ENCODE results near the gene NOBOX. TPM values are rescaled to one million over a fixed set of nuclear protein-coding genes. Genes with fewer than 3 reads are reported as not detected.

NOBOX gene
- total RNA-seq, 1 donor from 2014 or later: not detected

DNA sequence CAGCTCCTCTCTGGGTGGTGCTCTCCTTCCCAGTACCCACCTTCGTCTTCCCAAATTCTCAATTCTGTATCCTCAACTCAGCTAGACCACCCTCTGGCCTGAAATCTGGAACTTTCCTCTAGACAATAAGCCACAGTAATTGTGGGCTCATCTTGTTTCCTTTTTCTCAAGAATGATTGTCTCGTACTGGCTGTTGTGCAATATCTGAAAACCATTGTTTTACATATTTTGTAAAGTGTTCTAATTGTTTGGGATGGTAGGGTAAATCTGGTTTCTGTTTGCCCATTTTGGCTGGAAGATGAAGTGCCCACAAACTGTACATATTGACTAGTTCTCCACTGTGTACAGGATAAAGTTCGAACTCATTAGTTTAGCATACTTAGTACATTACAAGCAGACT is 11.3 kb upstream of the NOBOX start:
- intact Hi-C loops (cut with DNase I): no loop called here

DNA sequence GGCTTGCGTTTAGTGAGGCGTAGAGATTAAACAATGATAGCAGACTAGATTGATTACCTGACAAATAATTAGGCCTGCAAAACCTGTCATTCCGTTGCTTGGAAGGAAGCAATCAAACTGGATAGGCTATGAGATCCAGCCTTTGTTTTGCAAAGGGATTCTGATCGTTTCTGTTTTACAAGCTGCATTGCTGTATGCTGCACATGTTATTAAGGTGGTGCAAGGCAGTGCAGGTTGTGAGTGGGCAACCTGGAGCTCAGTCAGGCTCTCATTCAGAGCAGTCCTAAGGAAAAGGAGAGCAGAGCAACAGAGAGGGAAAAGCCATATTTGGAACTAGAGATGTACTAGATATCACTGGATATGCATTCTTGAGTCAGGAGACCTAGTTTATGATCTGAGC is 6.9 kb upstream of the NOBOX start:
- TF ChIP-seq, protein P1, sequence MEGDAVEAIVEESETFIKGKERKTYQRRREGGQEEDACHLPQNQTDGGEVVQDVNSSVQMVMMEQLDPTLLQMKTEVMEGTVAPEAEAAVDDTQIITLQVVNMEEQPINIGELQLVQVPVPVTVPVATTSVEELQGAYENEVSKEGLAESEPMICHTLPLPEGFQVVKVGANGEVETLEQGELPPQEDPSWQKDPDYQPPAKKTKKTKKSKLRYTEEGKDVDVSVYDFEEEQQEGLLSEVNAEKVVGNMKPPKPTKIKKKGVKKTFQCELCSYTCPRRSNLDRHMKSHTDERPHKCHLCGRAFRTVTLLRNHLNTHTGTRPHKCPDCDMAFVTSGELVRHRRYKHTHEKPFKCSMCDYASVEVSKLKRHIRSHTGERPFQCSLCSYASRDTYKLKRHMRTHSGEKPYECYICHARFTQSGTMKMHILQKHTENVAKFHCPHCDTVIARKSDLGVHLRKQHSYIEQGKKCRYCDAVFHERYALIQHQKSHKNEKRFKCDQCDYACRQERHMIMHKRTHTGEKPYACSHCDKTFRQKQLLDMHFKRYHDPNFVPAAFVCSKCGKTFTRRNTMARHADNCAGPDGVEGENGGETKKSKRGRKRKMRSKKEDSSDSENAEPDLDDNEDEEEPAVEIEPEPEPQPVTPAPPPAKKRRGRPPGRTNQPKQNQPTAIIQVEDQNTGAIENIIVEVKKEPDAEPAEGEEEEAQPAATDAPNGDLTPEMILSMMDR (IDR thresholded peaks at IDR 0.05): no peak
- H3K27me3 ChIP-seq: no peaks in the 10 kb centered on the region
- H3K27ac ChIP-seq: no peak overlapping the region
- no peak overlapping the region for H3K4me3 ChIP-seq
- no peaks in the 10 kb centered on the region for H3K36me3 ChIP-seq
- no peaks in the 10 kb centered on the region for H3K9me3 ChIP-seq
- DNase-seq: no peak
- intact Hi-C loops (cut with DNase I): no loop called here
- no peaks in the 10 kb centered on the region for H3K4me1 ChIP-seq
- ATAC-seq: no peak

More for the DNA sequence above, 11.3 kb upstream of the NOBOX start:
- H3K4me1 ChIP-seq: no peaks in the 10 kb centered on the region
- ATAC-seq (no peak), DNase-seq (no peak)
- no peaks in the 10 kb centered on the region for H3K9me3 ChIP-seq
- H3K36me3 ChIP-seq: no peaks in the 10 kb centered on the region
- TF ChIP-seq, protein P1 (IDR thresholded peaks at IDR 0.05): no peak
- no peak overlapping the region for H3K27ac ChIP-seq
- no peak overlapping the region for H3K4me3 ChIP-seq
- no peaks in the 10 kb centered on the region for H3K27me3 ChIP-seq

DNA sequence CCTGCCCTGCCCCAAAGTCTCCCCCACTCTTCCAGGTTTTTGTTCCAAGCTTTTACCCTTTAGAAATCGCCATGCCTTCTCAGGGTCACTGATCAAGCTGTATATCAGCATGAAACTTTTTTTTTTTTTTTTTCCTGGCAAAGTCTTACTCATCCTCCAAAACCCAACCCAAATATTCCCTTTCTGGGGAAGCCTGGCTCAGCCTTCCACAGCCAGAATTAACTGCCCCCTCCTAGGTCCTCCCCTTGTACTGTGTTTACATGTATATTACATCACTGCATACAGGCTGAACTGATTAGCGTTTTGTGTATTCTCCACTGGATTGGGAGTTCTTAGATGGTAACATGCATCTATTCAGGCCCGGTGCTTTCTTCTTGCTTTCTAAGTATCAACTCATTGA is 4.6 kb upstream of the NOBOX start:
- no peaks in the 10 kb centered on the region for H3K9me3 ChIP-seq
- ATAC-seq (no peak), DNase-seq (no peak)
- H3K4me3 ChIP-seq: no peak overlapping the region
- intact Hi-C loops (cut with DNase I): no loop called here
- no peaks in the 10 kb centered on the region for H3K4me1 ChIP-seq
- TF ChIP-seq, protein P1 (IDR thresholded peaks at IDR 0.05): no peak
- H3K36me3 ChIP-seq: no peaks in the 10 kb centered on the region
- no peak overlapping the region for H3K27ac ChIP-seq
- H3K27me3 ChIP-seq: no peaks in the 10 kb centered on the region

DNA sequence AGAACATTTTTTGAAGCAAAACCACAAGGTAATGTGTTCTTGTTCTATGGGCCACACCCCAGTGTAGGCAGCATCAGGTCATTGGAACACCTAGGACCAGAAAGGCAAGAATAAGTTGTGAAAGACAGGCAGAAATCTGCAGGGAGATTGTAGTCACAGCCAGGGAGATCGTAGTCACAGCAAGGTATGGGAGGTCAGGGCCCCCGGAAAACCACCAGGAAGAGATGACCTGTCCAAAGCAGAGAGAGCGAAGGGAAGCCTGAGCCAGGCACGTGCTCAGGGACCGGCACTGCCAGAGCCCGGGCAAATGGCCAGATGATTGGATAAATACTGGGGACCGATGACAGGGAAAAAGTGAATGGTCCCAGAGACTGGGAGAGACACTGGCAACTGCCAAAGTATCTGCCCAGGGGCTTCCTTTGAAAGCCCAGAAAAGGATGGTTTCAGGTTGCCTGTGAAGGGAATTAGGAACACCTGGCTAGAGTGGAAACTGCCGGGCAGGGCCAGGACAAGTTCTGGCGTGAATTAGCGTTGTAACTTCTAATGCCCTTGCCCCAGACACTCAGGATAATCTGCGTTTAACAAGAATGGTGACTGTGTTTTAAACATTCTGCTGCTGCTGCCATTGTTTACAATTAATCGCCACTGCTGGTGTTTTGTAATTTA is 3.9 kb upstream of the NOBOX start:
- Histone ChIP-seq H3K4me3 (no peak overlapping the region), H3K9me3 (no peaks in the 10 kb centered on the region), H3K36me3 (no peaks in the 10 kb centered on the region), H3K4me1 (no peaks in the 10 kb centered on the region), H3K27me3 (no peaks in the 10 kb centered on the region), H3K27ac (no peak overlapping the region)
- intact Hi-C loops (cut with DNase I): no loop called here
- DNase-seq (no peak), ATAC-seq (no peak)
- TF ChIP-seq, protein P1 (IDR thresholded peaks at IDR 0.05): no peak

DNA sequence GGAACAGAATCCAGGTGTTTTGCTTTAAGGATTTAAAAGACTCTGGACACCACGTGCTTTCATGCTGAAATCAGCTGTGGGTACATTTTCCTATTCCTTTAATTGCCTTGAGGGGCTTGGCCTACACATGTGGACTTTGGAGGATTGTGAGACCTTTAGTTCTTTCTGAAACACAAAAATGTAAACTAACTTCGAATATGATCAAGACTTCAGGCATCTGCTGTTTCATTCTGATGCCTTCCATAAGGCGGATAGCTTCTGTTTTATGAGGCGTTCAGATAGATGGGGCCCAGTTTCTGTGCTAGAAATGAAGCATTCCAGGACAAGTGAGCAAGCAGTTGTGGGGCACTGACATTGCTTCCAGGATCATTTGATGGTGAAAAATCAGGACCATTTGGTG is 1.5 kb upstream of the NOBOX start:
- Histone ChIP-seq H3K4me3 (no peak overlapping the region), H3K27me3 (no peaks in the 10 kb centered on the region), H3K36me3 (no peaks in the 10 kb centered on the region), H3K27ac (no peak overlapping the region), H3K4me1 (no peaks in the 10 kb centered on the region), H3K9me3 (no peaks in the 10 kb centered on the region)
- TF ChIP-seq, protein P1 (IDR thresholded peaks at IDR 0.05): no peak
- no peak for ATAC-seq
- DNase-seq: no peak
- intact Hi-C loops (cut with DNase I): no loop called here

DNA sequence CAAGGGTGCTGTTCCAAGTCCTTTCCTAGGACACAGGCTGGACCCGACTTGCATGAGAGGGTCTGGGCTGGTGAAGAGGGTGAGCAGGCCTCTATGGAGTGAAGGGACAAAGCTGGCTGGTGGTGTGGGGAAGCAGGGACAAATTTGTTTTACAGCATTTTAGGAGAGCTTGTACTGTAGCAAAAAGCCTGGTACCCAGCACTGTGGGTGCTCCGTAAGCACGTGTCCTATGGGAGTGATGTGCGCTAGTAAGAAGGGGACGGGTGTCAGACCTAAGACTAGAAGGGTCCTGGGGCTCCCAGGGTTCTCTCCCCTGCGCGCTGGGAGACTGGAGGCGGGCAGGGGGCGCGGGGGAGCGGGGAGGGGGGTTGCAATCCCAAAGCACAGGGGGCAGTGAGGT is 391 bp downstream of the NOBOX start:
- Histone ChIP-seq H3K36me3 (no peaks in the 10 kb centered on the region), H3K4me3 (no peak overlapping the region), H3K4me1 (no peaks in the 10 kb centered on the region), H3K9me3 (no peaks in the 10 kb centered on the region), H3K27me3 (no peaks in the 10 kb centered on the region), H3K27ac (no peak overlapping the region)
- DNase-seq: no peak
- no peak for ATAC-seq
- TF ChIP-seq, protein P1 (IDR thresholded peaks at IDR 0.05): no peak
- intact Hi-C loops (cut with DNase I): no loop called here
